ENCODE measurements around the gene TTC7B. TPM values are rescaled to one million over a fixed set of nuclear protein-coding genes. Genes with fewer than 3 reads are reported as not detected.

The TTC7B gene
- total and polyA plus RNA-seq, 2 experiments from 2014 or later, result 5.2 to 28.2 TPM

DNA sequence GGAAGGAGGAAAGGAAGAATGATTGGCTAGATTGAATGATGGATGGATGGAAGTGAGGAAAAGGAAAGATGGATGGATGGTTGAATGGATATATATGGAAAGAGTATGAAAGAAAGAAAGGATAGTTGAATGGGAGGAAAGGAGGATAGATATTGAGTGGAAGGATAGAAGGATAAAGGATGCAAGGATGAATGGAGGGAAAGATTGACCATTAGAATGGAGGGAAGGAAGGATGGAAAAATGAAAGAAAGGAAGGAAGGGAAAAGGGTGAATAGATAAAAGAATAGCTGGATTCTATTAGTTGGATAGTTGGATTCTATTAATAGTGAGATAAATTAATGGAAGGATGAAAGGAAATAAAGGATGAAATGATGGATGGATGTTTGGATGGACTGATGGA, 313.5 kb downstream of the TTC7B start:
- no peaks in the 10 kb centered on the region for H3F3A ChIP-seq (ENCODE audit: insufficient read depth)
- no peaks in the 10 kb centered on the region for H3K4me1 ChIP-seq (ENCODE audit: insufficient read depth)
- no peak overlapping the region for H3K4me3 ChIP-seq
- H3K27me3 ChIP-seq (replicated peaks; ENCODE audit: insufficient read depth), result no peaks in the 10 kb centered on the region; the same call in 1 of the 2 replicates
- DNase-seq, result no peak
- no peaks in the 10 kb centered on the region for H3K9me3 ChIP-seq (ENCODE audit: low read depth)
- no peaks in the 10 kb centered on the region for H3K36me3 ChIP-seq (ENCODE audit: low read depth)
- no peak overlapping the region for H3K27ac ChIP-seq
- no peak overlapping the region for H2AFZ ChIP-seq
- H4K20me1 ChIP-seq (ENCODE audit: insufficient read depth), result no peaks in the 10 kb centered on the region
- H3K79me2 ChIP-seq (ENCODE audit: insufficient read depth), result no peaks in the 10 kb centered on the region
- H3K4me2 ChIP-seq (ENCODE audit: unreplicated experiment), result no peak overlapping the region
- no peak overlapping the region for H3K9ac ChIP-seq
- TF ChIP-seq EZH2 (IDR thresholded peaks at IDR 0.05; ENCODE audit: insufficient read depth, poor library complexity, severe bottlenecking) (no peak), EZH2phosphoT487 (IDR thresholded peaks at IDR 0.05; ENCODE audit: insufficient read depth, low read depth) (no peak)
- no peaks in the 10 kb centered on the region for H3K9me2 ChIP-seq (ENCODE audit: insufficient read depth)
- in situ Hi-C loops (cut with MboI), result no loop called here

DNA sequence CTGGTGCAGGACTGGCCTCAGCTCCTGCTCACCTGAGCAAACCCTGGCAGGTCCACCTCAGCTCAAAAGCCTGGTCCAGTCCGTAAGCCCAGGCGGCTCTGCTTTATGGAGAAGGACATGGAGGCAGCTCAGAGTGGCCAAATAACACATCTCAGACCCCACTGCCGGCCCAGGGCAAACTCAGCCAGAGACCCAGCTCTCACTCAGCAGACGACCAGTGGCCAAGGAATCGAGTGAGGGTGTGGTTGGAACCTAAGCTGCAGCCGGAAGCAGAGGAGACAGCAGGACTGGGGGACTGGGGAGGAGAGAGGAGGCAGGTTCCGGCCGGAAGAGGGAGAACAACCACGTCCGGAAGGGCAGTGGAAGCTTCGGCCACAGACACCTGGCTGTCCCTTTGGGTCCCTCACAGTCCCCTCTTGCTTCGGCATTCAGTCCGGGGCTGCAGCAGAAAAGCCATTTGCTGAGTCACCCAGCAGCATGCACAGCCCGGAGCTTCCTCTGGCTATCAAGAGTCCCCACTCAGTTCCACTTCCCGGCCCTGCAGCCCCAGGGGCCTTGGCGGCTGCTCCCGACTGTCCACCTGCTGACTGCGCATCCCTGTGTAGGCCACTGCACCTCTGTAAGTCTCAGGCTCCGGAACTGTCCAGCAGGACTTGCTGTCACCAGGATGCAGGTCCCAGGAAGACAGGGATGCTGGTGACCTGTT, 315.4 kb downstream of the TTC7B start:
- TF ChIP-seq EZH2phosphoT487 (IDR thresholded peaks at IDR 0.05; ENCODE audit: insufficient read depth, low read depth) (no peak), EZH2 (IDR thresholded peaks at IDR 0.05; ENCODE audit: insufficient read depth, poor library complexity, severe bottlenecking) (no peak)
- H3K36me3 ChIP-seq (ENCODE audit: low read depth), result no peaks in the 10 kb centered on the region
- no peak for DNase-seq

DNA sequence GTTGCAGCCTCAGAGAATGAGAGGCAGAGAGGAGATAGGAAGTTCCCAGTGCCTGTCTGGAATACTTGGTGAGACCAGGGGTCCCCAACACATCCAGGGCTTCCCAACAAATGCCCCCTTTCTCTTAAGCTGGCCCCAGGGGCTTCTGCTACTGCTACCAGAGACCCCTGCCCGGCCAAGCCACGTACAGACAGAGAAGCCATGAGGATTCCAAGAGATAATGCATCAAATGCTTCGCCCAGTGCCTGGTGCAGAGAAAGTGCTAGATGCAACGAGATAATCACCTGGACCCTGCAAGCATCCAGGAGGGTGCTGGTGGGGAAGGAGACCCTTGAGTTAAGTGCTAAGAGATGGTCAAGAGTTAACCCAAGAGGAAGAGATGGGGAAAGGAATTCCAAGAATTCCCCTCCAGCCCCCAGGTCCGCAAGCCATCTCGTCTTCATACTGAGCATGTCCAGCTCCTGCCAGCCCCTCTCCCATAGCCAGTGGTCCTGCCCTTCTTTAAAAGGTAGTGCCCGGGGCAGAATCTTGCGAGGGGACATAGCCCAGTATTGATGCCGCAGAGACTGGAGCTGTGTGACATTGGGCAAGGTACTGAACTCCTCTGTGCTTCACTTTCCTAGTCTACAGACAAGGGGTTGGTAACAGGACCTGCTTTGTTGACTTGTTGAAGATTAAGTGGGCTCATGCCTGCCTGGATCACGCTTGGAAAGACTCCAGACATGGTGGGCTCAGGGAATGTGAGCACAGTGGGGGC, 316.1 kb downstream of the TTC7B start:
- H3K4me2 ChIP-seq (ENCODE audit: unreplicated experiment), result no peak overlapping the region
- DNase-seq, result no peak
- no peaks in the 10 kb centered on the region for H3F3A ChIP-seq (ENCODE audit: insufficient read depth)
- no peaks in the 10 kb centered on the region for H3K9me2 ChIP-seq (ENCODE audit: insufficient read depth)
- no peak overlapping the region for H3K9ac ChIP-seq
- no peaks in the 10 kb centered on the region for H3K4me1 ChIP-seq (ENCODE audit: insufficient read depth)
- H3K9me3 ChIP-seq (ENCODE audit: low read depth), result no peaks in the 10 kb centered on the region
- no peaks in the 10 kb centered on the region for H3K36me3 ChIP-seq (ENCODE audit: low read depth)
- H3K4me3 ChIP-seq, result no peak overlapping the region
- no peak overlapping the region for H3K27ac ChIP-seq
- H2AFZ ChIP-seq, result no peak overlapping the region
- WGBS, 2 experiments (ENCODE audit: low coverage in 1 of 2, low lambda C conversion rate in 2 of 2, missing lambda C conversion rate in 2 of 2), result 27 to 30% methylated on average over 10 of the region's 10 CpGs
- in situ Hi-C loops (cut with MboI), result no loop called here
- H4K20me1 ChIP-seq (ENCODE audit: insufficient read depth), result no peaks in the 10 kb centered on the region
- TF ChIP-seq EZH2phosphoT487 (IDR thresholded peaks at IDR 0.05; ENCODE audit: insufficient read depth, low read depth) (no peak), EZH2 (IDR thresholded peaks at IDR 0.05; ENCODE audit: insufficient read depth, poor library complexity, severe bottlenecking) (no peak)
- H3K79me2 ChIP-seq (ENCODE audit: insufficient read depth), result no peaks in the 10 kb centered on the region
- H3K27me3 ChIP-seq (replicated peaks; ENCODE audit: insufficient read depth), result no peaks in the 10 kb centered on the region; the same call in 1 of the 2 replicates

More for the DNA sequence above, 315.4 kb downstream of the TTC7B start:
- Histone ChIP-seq H3K79me2 (ENCODE audit: insufficient read depth) (no peaks in the 10 kb centered on the region), H3K9me3 (ENCODE audit: low read depth) (no peaks in the 10 kb centered on the region), H3K4me3 (no peak overlapping the region), H3K4me1 (ENCODE audit: insufficient read depth) (no peaks in the 10 kb centered on the region), H3F3A (ENCODE audit: insufficient read depth) (no peaks in the 10 kb centered on the region), H3K4me2 (ENCODE audit: unreplicated experiment) (no peak overlapping the region), H3K9me2 (ENCODE audit: insufficient read depth) (no peaks in the 10 kb centered on the region), H4K20me1 (ENCODE audit: insufficient read depth) (no peaks in the 10 kb centered on the region), H2AFZ (no peak overlapping the region), H3K27ac (no peak overlapping the region), H3K27me3 (replicated peaks; ENCODE audit: insufficient read depth) (no peaks in the 10 kb centered on the region; the same call in 1 of the 2 replicates), H3K9ac (no peak overlapping the region)
- in situ Hi-C loops (cut with MboI), result no loop called here
- WGBS, 2 experiments (ENCODE audit: low coverage in 1 of 2, low lambda C conversion rate in 2 of 2, missing lambda C conversion rate in 2 of 2), result 56 to 58% methylated on average over 19 of the region's 19 CpGs

DNA sequence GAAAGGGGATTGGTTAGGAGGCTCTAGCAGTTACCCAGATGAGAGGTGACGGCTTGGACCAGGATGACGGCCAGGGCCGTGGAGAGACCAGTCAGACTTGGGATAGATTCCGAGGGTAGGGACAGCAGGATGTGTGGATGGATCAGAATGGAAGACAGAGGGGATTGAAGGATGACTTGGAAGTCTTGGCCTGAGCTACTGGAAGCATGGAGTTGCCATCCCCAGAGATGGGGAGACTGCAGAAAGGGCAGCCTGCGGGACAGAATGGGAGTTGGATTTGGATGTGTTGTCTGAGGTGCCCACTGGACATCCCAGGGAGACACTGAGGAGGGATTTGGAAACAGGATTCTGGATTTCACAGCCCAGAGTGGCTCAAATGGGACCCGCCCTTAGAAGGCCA, 317.1 kb downstream of the TTC7B start:
- no peaks in the 10 kb centered on the region for H3K9me2 ChIP-seq (ENCODE audit: insufficient read depth)
- H4K20me1 ChIP-seq (ENCODE audit: insufficient read depth), result no peaks in the 10 kb centered on the region
- no peaks in the 10 kb centered on the region for H3K79me2 ChIP-seq (ENCODE audit: insufficient read depth)
- no peak overlapping the region for H2AFZ ChIP-seq
- H3K9ac ChIP-seq, result no peak overlapping the region
- no peak for DNase-seq
- no peaks in the 10 kb centered on the region for H3F3A ChIP-seq (ENCODE audit: insufficient read depth)
- H3K4me1 ChIP-seq (ENCODE audit: insufficient read depth), result no peaks in the 10 kb centered on the region
- H3K36me3 ChIP-seq (ENCODE audit: low read depth), result no peaks in the 10 kb centered on the region
- H3K9me3 ChIP-seq (ENCODE audit: low read depth), result no peaks in the 10 kb centered on the region
- H3K4me2 ChIP-seq (ENCODE audit: unreplicated experiment), result no peak overlapping the region
- H3K27me3 ChIP-seq (replicated peaks; ENCODE audit: insufficient read depth), result no peaks in the 10 kb centered on the region; the same call in 1 of the 2 replicates
- in situ Hi-C loops (cut with MboI), result no loop called here
- TF ChIP-seq EZH2 (IDR thresholded peaks at IDR 0.05; ENCODE audit: insufficient read depth, poor library complexity, severe bottlenecking), result no peak
- no peak for TF ChIP-seq EZH2phosphoT487 (IDR thresholded peaks at IDR 0.05; ENCODE audit: insufficient read depth, low read depth)
- H3K27ac ChIP-seq, result no peak overlapping the region
- H3K4me3 ChIP-seq, result no peak overlapping the region
- 62% methylated on average over 6 of the region's 6 CpGs for WGBS, 2 experiments (ENCODE audit: low coverage in 1 of 2, low lambda C conversion rate in 2 of 2, missing lambda C conversion rate in 2 of 2)
